Activated naive CD4-positive, alpha-beta T cell treated with anti-CD3 and anti-CD28 coated beads for 36 hours (primary cell): Measurements from ENCODE around the gene XKR7. TPM values are rescaled to one million over a fixed set of nuclear protein-coding genes. Genes with fewer than 3 reads are reported as not detected.

Experiments used
- CTCF ChIA-PET: fragments of 350-600 bp; sonication (Branson Sonifier 250); formaldehyde crosslinking; loops from one replicate; lab custom pipeline; 2021; ENCODE audit warnings: antibody characterized with exemption; lab: Charles Lee
- DNase-seq: peaks from one replicate; pipeline ENCODE4 v3.0.0-alpha.2; 2020
- H3K27ac Mint-ChIP-seq: one replicate; pipeline ENCODE4 v1.8.0; 2021; ENCODE audit warnings: mild to moderate bottlenecking, mixed read lengths
- H3K27me3 Mint-ChIP-seq: one replicate; pipeline ENCODE4 v1.8.0; 2021; ENCODE audit warnings: low read depth, mixed read lengths
- H3K36me3 Mint-ChIP-seq: one replicate; pipeline ENCODE4 v1.8.0; 2021; ENCODE audit warnings: low read depth, mixed read lengths
- H3K4me1 Mint-ChIP-seq: one replicate; pipeline ENCODE4 v1.8.0; 2021; ENCODE audit warnings: low read depth, mixed read lengths
- H3K4me3 Mint-ChIP-seq: one replicate; pipeline ENCODE4 v1.8.0; 2021; ENCODE audit warnings: mild to moderate bottlenecking, moderate library complexity, mixed read lengths
- H3K9me3 Mint-ChIP-seq: one replicate; pipeline ENCODE4 v1.8.0; 2021; ENCODE audit warnings: mixed read lengths
- intact Hi-C: fragments of 100-400 bp; cut with micrococcal nuclease; formaldehyde crosslinking; loops from one replicate; pipeline ENCODE4 v1.15.1; 2023
- total RNA-seq, 2 experiments: library from RNA; stranded (reverse); gene quantifications; one replicate each; pipeline ENCODE4 v1.2.3, GENCODE V29; 2021

Gene XKR7
- total RNA-seq, 2 experiments from 2014 or later, result 0.02 TPM

- Mint-ChIP-seq H3K36me3 (peaks cover 30% of the 10 kb centered on the region), H3K27ac (no peak overlapping the region), H3K9me3 (no peaks in the 10 kb centered on the region), H3K27me3 (no peaks in the 10 kb centered on the region), H3K4me1 (peaks cover 29% of the 10 kb centered on the region), H3K4me3 (no peak overlapping the region)
- intact Hi-C loops, result no loop called here
- DNase-seq, result peak; percentile 48
- CTCF ChIA-PET, result interaction anchor here (0.6 to 7.8 kb wide), 4 partner anchors 12 to 101 kb away, joined by 3 to 107 read pairs (median 4); no protein-coding TSS in a partner anchor
Observed at GRCh38 chr20:31948008-31948407, 19.9 kb upstream of the XKR7 start.

GRCh38 chr20:31949877-31950646, 17.9 kb upstream of the XKR7 start:
- no peaks in the 10 kb centered on the region for H3K9me3 Mint-ChIP-seq
- intact Hi-C loops, result loop anchor here (5.0 kb wide), 1 partner anchor 213 kb away; the partner anchor contains the start of gene TPX2
- CTCF ChIA-PET, result interaction anchor here (0.7 to 7.8 kb wide), 9 partner anchors 8 to 141 kb away, joined by 3 to 107 read pairs (median 3); no protein-coding TSS in a partner anchor
- no peak for DNase-seq
- H3K4me3 Mint-ChIP-seq, result peak overlapping the region; percentile 99
- H3K27me3 Mint-ChIP-seq, result no peaks in the 10 kb centered on the region
- no peak overlapping the region for H3K27ac Mint-ChIP-seq
- H3K4me1 Mint-ChIP-seq, result peaks cover 29% of the 10 kb centered on the region
- H3K36me3 Mint-ChIP-seq, result peaks cover 28% of the 10 kb centered on the region

- DNase-seq, result no peak
- CTCF ChIA-PET, result interaction anchor here (0.8 to 7.8 kb wide), 17 partner anchors 9 to 245 kb away, joined by 3 to 107 read pairs (median 3); no protein-coding TSS in a partner anchor
- Mint-ChIP-seq H3K36me3 (peaks cover 28% of the 10 kb centered on the region), H3K9me3 (no peaks in the 10 kb centered on the region), H3K27me3 (peaks cover 2% of the 10 kb centered on the region), H3K4me3 (peak overlapping the region; percentile 99), H3K27ac (peak overlapping the region; percentile 93), H3K4me1 (peaks cover 29% of the 10 kb centered on the region)
- intact Hi-C loops, result loop anchor here (5.0 kb wide), 1 partner anchor 214 kb away; the partner anchor contains the start of gene TPX2
Observed at GRCh38 chr20:31951203-31951529, 16.8 kb upstream of the XKR7 start.

GRCh38 chr20:31951530-31952453, 16.2 kb upstream of the XKR7 start, which contains the start of gene PDRG1:
TSS of gene PDRG1 (minus strand) at chr20:31952046. CDS start at chr20:31951961, 85 bp downstream.
- Mint-ChIP-seq H3K36me3 (peaks cover 28% of the 10 kb centered on the region), H3K27ac (peak within 1 kb of the TSS; percentile 93), H3K4me3 (peak within 1 kb of the TSS; percentile 99), H3K27me3 (peaks cover 2% of the 10 kb centered on the region), H3K9me3 (no peaks in the 10 kb centered on the region), H3K4me1 (peaks cover 29% of the 10 kb centered on the region)
- intact Hi-C loops, result loop anchor here (1.0 to 5.0 kb wide), 5 partner anchors 71 to 214 kb away; partner anchors contain the start of gene TPX2
- peak; percentile 98 for DNase-seq
- CTCF ChIA-PET, result interaction anchor here (0.7 to 7.8 kb wide), 34 partner anchors 9 to 244 kb away, joined by 3 to 107 read pairs (median 4); partner anchors contain the start of gene XKR7

- peaks cover 17% of the 10 kb centered on the region for H3K36me3 Mint-ChIP-seq
- no peak for DNase-seq
- intact Hi-C loops, result loop anchor here (2.0 to 5.0 kb wide), 2 partner anchors 139 to 216 kb away; partner anchors contain the start of gene TPX2
- H3K9me3 Mint-ChIP-seq, result no peaks in the 10 kb centered on the region
- CTCF ChIA-PET, result interaction anchor here (1.1 to 7.8 kb wide), 8 partner anchors 9 to 402 kb away, joined by 3 to 107 read pairs (median 10); no protein-coding TSS in a partner anchor
- H3K4me3 Mint-ChIP-seq, result no peak overlapping the region
- peaks cover 29% of the 10 kb centered on the region for H3K4me1 Mint-ChIP-seq
- H3K27me3 Mint-ChIP-seq, result peaks cover 2% of the 10 kb centered on the region
- no peak overlapping the region for H3K27ac Mint-ChIP-seq
Observed at GRCh38 chr20:31953556-31954148, 14.3 kb upstream of the XKR7 start.

- Mint-ChIP-seq H3K27me3 (peaks cover 2% of the 10 kb centered on the region), H3K4me1 (peaks cover 24% of the 10 kb centered on the region), H3K9me3 (no peaks in the 10 kb centered on the region), H3K4me3 (no peak overlapping the region), H3K27ac (no peak overlapping the region), H3K36me3 (peaks cover 12% of the 10 kb centered on the region)
- DNase-seq, result no peak
- CTCF ChIA-PET, result interaction anchor here (3.6 to 7.8 kb wide), 2 partner anchors 101 to 107 kb away, joined by 21 to 107 read pairs; no protein-coding TSS in a partner anchor
- intact Hi-C loops, result loop anchor here (5.0 kb wide), 1 partner anchor 217 kb away; the partner anchor contains the start of gene TPX2
Observed at GRCh38 chr20:31954500-31954899, 13.5 kb upstream of the XKR7 start.

- CTCF ChIA-PET, result interaction anchor here (0.8 to 1.5 kb wide), 4 partner anchors 10 to 110 kb away, joined by 3 to 5 read pairs (median 4); no protein-coding TSS in a partner anchor
- DNase-seq, result no peak
- Mint-ChIP-seq H3K27me3 (peaks cover 5% of the 10 kb centered on the region), H3K36me3 (peaks cover under 1% of the 10 kb centered on the region), H3K4me1 (peaks cover 4% of the 10 kb centered on the region), H3K27ac (no peak overlapping the region), H3K4me3 (no peak overlapping the region), H3K9me3 (no peaks in the 10 kb centered on the region)
- intact Hi-C loops, result no loop called here
Observed at GRCh38 chr20:31956556-31957526, 11.1 kb upstream of the XKR7 start.

- Mint-ChIP-seq H3K27ac (no peak overlapping the region), H3K4me3 (no peak overlapping the region), H3K27me3 (peaks cover 30% of the 10 kb centered on the region), H3K9me3 (no peaks in the 10 kb centered on the region), H3K36me3 (no peaks in the 10 kb centered on the region), H3K4me1 (peaks cover 3% of the 10 kb centered on the region)
- no peak for DNase-seq
- CTCF ChIA-PET, result interaction anchor here (1.4 kb wide), 1 partner anchor 11 kb away, joined by 6 read pairs; the partner anchor contains the start of gene PDRG1
- intact Hi-C loops, result no loop called here
Observed at GRCh38 chr20:31962761-31963160, 5.2 kb upstream of the XKR7 start.

- intact Hi-C loops, result no loop called here
- H3K4me3 Mint-ChIP-seq, result no peak overlapping the region
- H3K27me3 Mint-ChIP-seq, result peaks cover 32% of the 10 kb centered on the region
- H3K4me1 Mint-ChIP-seq, result peaks cover 7% of the 10 kb centered on the region
- no peak overlapping the region for H3K27ac Mint-ChIP-seq
- CTCF ChIA-PET, result interaction anchor here (0.6 to 2.2 kb wide), 4 partner anchors 12 to 111 kb away, joined by 3 to 8 read pairs (median 5); partner anchors contain the start of gene PDRG1
- H3K9me3 Mint-ChIP-seq, result no peaks in the 10 kb centered on the region
- H3K36me3 Mint-ChIP-seq, result no peaks in the 10 kb centered on the region
- no peak for DNase-seq
Observed at GRCh38 chr20:31963889-31964288, 4.1 kb upstream of the XKR7 start.

- no peaks in the 10 kb centered on the region for H3K9me3 Mint-ChIP-seq
- peaks cover 7% of the 10 kb centered on the region for H3K4me1 Mint-ChIP-seq
- H3K4me3 Mint-ChIP-seq, result peak overlapping the region; percentile 18
- intact Hi-C loops, result no loop called here
- H3K36me3 Mint-ChIP-seq, result no peaks in the 10 kb centered on the region
- no peak overlapping the region for H3K27ac Mint-ChIP-seq
- CTCF ChIA-PET, result interaction anchor here (0.8 to 2.2 kb wide), 2 partner anchors 14 to 15 kb away, joined by 3 to 8 read pairs; partner anchors contain the start of gene PDRG1
- no peak for DNase-seq
- peaks cover 47% of the 10 kb centered on the region for H3K27me3 Mint-ChIP-seq
Observed at GRCh38 chr20:31966991-31967655, 828 bp upstream of the XKR7 start.
